HG02840 (cell line): Measurements from ENCODE around the gene ABLIM2.

ENCODE experiments used
- ATAC-seq: cut with Tn5 transposase; IDR thresholded peaks from one replicate; pipeline ENCODE4 v1.9.1; 2021; ENCODE audit warnings: mild to moderate bottlenecking, moderate library complexity, moderate number of reproducible peaks; ENCODE audit not compliant: unreplicated experiment, low FRiP score

The ABLIM2 gene

GRCh38 chr4:7995135-7995534, 163.5 kb downstream of the ABLIM2 start:
- ATAC-seq: no peak

- no peak for ATAC-seq
These were observed 164.9 kb downstream of the ABLIM2 start for GRCh38 chr4:7993671-7994070.

- ATAC-seq: no peak
These were observed 165.8 kb downstream of the ABLIM2 start for GRCh38 chr4:7992846-7993245.

GRCh38 chr4:7990807-7991459, 167.7 kb downstream of the ABLIM2 start:
- ATAC-seq: no peak

- ATAC-seq: no peak
These were observed 169.0 kb downstream of the ABLIM2 start for GRCh38 chr4:7989654-7990053.

- ATAC-seq: no peak
These were observed 170.2 kb downstream of the ABLIM2 start for GRCh38 chr4:7988437-7988836.

- peak; percentile 54 for ATAC-seq
These were observed 171.2 kb downstream of the ABLIM2 start for GRCh38 chr4:7987148-7987989.

- no peak for ATAC-seq
These were observed 172.6 kb downstream of the ABLIM2 start for GRCh38 chr4:7985891-7986441.

- no peak for ATAC-seq
These were observed 173.5 kb downstream of the ABLIM2 start for GRCh38 chr4:7985072-7985471.

GRCh38 chr4:7984286-7984925, 174.2 kb downstream of the ABLIM2 start:
- ATAC-seq: no peak

- no peak for ATAC-seq
These were observed 175.3 kb downstream of the ABLIM2 start for GRCh38 chr4:7983296-7983695.

GRCh38 chr4:7981738-7982394, 176.7 kb downstream of the ABLIM2 start:
- ATAC-seq: no peak

GRCh38 chr4:7980036-7980435, 178.6 kb downstream of the ABLIM2 start:
- ATAC-seq: no peak

GRCh38 chr4:7979652-7979968, 179.0 kb downstream of the ABLIM2 start:
- no peak for ATAC-seq

GRCh38 chr4:7978907-7979651, 179.5 kb downstream of the ABLIM2 start:
- no peak for ATAC-seq

- no peak for ATAC-seq
These were observed 180.1 kb downstream of the ABLIM2 start for GRCh38 chr4:7978489-7978888.

- no peak for ATAC-seq
These were observed 182.0 kb downstream of the ABLIM2 start for GRCh38 chr4:7976634-7977033.

- no peak for ATAC-seq
These were observed 182.6 kb downstream of the ABLIM2 start for GRCh38 chr4:7976025-7976424.

GRCh38 chr4:7974425-7974824, 184.2 kb downstream of the ABLIM2 start:
- no peak for ATAC-seq

- no peak for ATAC-seq
These were observed 185.1 kb downstream of the ABLIM2 start for GRCh38 chr4:7973545-7973981.
